OCI-LY7 (cell line): Measurements from ENCODE around the gene ADSS2.

Source experiments
- EZH2phosphoT487 ChIP-seq: fragments of 200-600 bp; sonication (generic); IDR thresholded peaks from 2 replicates; pipeline ENCODE4 v1.6.1; 2018; ENCODE audit warnings: low read depth, borderline replicate concordance, mild to moderate bottlenecking, mixed run types, antibody characterized with exemption, low read length, moderate library complexity, mixed read lengths
- TF ChIP-seq, protein P1 (sequence below): fragments of 200-600 bp; sonication (generic); conservative IDR thresholded peaks from 2 replicates; pipeline ENCODE4 v1.5.1; 2014; ENCODE audit warnings: mild to moderate bottlenecking, antibody characterized with exemption, low read length, moderate library complexity, mixed read lengths

DNA sequence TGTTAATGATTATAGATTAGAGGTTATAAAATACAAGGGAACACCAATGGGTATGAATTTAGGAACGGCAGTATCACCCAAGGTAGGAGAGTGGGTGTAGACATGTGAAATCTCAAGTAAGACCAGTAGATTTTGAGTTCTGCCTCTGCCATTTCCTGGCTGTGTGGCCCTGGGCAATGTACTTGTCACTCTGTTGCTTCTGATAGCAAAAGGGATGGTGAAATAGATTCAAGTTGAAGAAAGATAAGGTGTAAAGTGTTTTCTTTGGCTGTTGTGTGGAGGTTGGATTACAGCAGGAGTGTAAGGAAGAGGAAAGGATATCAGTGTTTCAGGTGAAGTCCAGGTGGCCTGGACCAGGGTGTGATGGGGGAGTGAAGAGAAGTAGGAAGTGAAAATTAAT is 64.3 kb downstream of the ADSS2 start:
- TF ChIP-seq, protein P1, sequence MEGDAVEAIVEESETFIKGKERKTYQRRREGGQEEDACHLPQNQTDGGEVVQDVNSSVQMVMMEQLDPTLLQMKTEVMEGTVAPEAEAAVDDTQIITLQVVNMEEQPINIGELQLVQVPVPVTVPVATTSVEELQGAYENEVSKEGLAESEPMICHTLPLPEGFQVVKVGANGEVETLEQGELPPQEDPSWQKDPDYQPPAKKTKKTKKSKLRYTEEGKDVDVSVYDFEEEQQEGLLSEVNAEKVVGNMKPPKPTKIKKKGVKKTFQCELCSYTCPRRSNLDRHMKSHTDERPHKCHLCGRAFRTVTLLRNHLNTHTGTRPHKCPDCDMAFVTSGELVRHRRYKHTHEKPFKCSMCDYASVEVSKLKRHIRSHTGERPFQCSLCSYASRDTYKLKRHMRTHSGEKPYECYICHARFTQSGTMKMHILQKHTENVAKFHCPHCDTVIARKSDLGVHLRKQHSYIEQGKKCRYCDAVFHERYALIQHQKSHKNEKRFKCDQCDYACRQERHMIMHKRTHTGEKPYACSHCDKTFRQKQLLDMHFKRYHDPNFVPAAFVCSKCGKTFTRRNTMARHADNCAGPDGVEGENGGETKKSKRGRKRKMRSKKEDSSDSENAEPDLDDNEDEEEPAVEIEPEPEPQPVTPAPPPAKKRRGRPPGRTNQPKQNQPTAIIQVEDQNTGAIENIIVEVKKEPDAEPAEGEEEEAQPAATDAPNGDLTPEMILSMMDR: no peak
- no peak for TF ChIP-seq EZH2phosphoT487
